Measurements from ENCODE around the gene MAD1L1. TPM values are rescaled to one million over a fixed set of nuclear protein-coding genes. Genes with fewer than 3 reads are reported as not detected.

MAD1L1 gene
- total RNA-seq, 2 donors from 2014 or later, result 59.1 to 61.4 TPM

GRCh38 chr7:2280424-2280823 lies 47.7 kb upstream of the MAD1L1 start:
- no peaks in the 10 kb centered on the region for H3K9me3 Mint-ChIP-seq
- no peak overlapping the region for H3K4me3 Mint-ChIP-seq
- H3K4me3 ChIP-seq (ENCODE audit: low read length), result no peak overlapping the region
- no peak overlapping the region for H3K9ac ChIP-seq (ENCODE audit: extremely low read depth, low read length, poor library complexity, severe bottlenecking)
- H3K36me3 Mint-ChIP-seq (ENCODE audit: low read depth), result peaks cover 21% of the 10 kb centered on the region
- H3K27ac ChIP-seq (ENCODE audit: low read depth, low read length), result no peak overlapping the region
- 88 to 90% methylated on average over 1 to 2 of the region's 2 CpGs for WGBS, 2 experiments (ENCODE audit: insufficient coverage in 1 of 2, insufficient read length in 1 of 2)
- no peaks in the 10 kb centered on the region for H3K27me3 ChIP-seq (ENCODE audit: control insufficient read depth, insufficient read depth, low read length, poor library complexity, severe bottlenecking)
- no peaks in the 10 kb centered on the region for H3K36me3 ChIP-seq (ENCODE audit: control insufficient read depth, insufficient read depth, low read length)
- TF ChIP-seq CTCF (conservative IDR thresholded peaks at IDR 0.05), result no peak
- H3K4me1 Mint-ChIP-seq, result peaks cover 13% of the 10 kb centered on the region
- peaks cover 6% of the 10 kb centered on the region for H3K4me1 ChIP-seq (ENCODE audit: control insufficient read depth, insufficient read depth, low read length)
- no peak overlapping the region for H3K27ac Mint-ChIP-seq
- no peaks in the 10 kb centered on the region for H3K9me3 ChIP-seq (ENCODE audit: control insufficient read depth, low read length)
- no peak for DNase-seq
- no peaks in the 10 kb centered on the region for H3K27me3 Mint-ChIP-seq (ENCODE audit: insufficient read depth)

- no peak for DNase-seq
- no peaks in the 10 kb centered on the region for H3K27me3 Mint-ChIP-seq (ENCODE audit: insufficient read depth)
Observed at GRCh38 chr7:2279896-2280295, 47.2 kb upstream of the MAD1L1 start.

GRCh38 chr7:2278026-2278425 lies 45.3 kb upstream of the MAD1L1 start:
- Mint-ChIP-seq H3K27ac (no peak overlapping the region), H3K27me3 (ENCODE audit: insufficient read depth) (no peaks in the 10 kb centered on the region), H3K9me3 (no peaks in the 10 kb centered on the region), H3K36me3 (ENCODE audit: low read depth) (peaks cover 31% of the 10 kb centered on the region), H3K4me1 (peaks cover 13% of the 10 kb centered on the region), H3K4me3 (no peak overlapping the region)
- Histone ChIP-seq H3K4me1 (ENCODE audit: control insufficient read depth, insufficient read depth, low read length) (peaks cover 6% of the 10 kb centered on the region), H3K9ac (ENCODE audit: extremely low read depth, low read length, poor library complexity, severe bottlenecking) (no peak overlapping the region), H3K9me3 (ENCODE audit: control insufficient read depth, low read length) (no peaks in the 10 kb centered on the region), H3K27ac (ENCODE audit: low read depth, low read length) (no peak overlapping the region), H3K4me3 (ENCODE audit: low read length) (no peak overlapping the region), H3K27me3 (ENCODE audit: control insufficient read depth, insufficient read depth, low read length, poor library complexity, severe bottlenecking) (no peaks in the 10 kb centered on the region), H3K36me3 (ENCODE audit: control insufficient read depth, insufficient read depth, low read length) (peaks cover 5% of the 10 kb centered on the region)
- WGBS, 2 experiments (ENCODE audit: insufficient coverage in 1 of 2, insufficient read length in 1 of 2), result 93 to 94% methylated on average over 8 to 11 of the region's 11 CpGs
- no peak for TF ChIP-seq CTCF (conservative IDR thresholded peaks at IDR 0.05)
- DNase-seq, result no peak

More at GRCh38 chr7:2279896-2280295, 47.2 kb upstream of the MAD1L1 start:
- no peaks in the 10 kb centered on the region for H3K27me3 ChIP-seq (ENCODE audit: control insufficient read depth, insufficient read depth, low read length, poor library complexity, severe bottlenecking)
- peaks cover 23% of the 10 kb centered on the region for H3K36me3 Mint-ChIP-seq (ENCODE audit: low read depth)
- H3K27ac ChIP-seq (ENCODE audit: low read depth, low read length), result no peak overlapping the region
- H3K4me3 Mint-ChIP-seq, result no peak overlapping the region
- no peaks in the 10 kb centered on the region for H3K36me3 ChIP-seq (ENCODE audit: control insufficient read depth, insufficient read depth, low read length)
- no peak overlapping the region for H3K4me3 ChIP-seq (ENCODE audit: low read length)
- no peaks in the 10 kb centered on the region for H3K9me3 ChIP-seq (ENCODE audit: control insufficient read depth, low read length)
- H3K4me1 Mint-ChIP-seq, result peaks cover 13% of the 10 kb centered on the region
- no peak for TF ChIP-seq CTCF (conservative IDR thresholded peaks at IDR 0.05)
- peak overlapping the region; percentile 69 for H3K27ac Mint-ChIP-seq
- 86 to 100% methylated on average over 1 to 4 of the region's 4 CpGs for WGBS, 2 experiments (ENCODE audit: insufficient coverage in 1 of 2, insufficient read length in 1 of 2)
- peaks cover 6% of the 10 kb centered on the region for H3K4me1 ChIP-seq (ENCODE audit: control insufficient read depth, insufficient read depth, low read length)
- no peak overlapping the region for H3K9ac ChIP-seq (ENCODE audit: extremely low read depth, low read length, poor library complexity, severe bottlenecking)
- no peaks in the 10 kb centered on the region for H3K9me3 Mint-ChIP-seq

Data from endodermal cell (in vitro differentiated cells).